GM18505 (cell line): ENCODE measurements around the gene IGIP.
A peak's percentile ranks its signal among the peaks of the same experiment; 100 is the strongest.

Experiments used
- ATAC-seq: cut with Tn5 transposase; IDR thresholded peaks from one replicate; pipeline ENCODE4 v1.9.1; 2021; ENCODE audit not compliant: unreplicated experiment
- POLR2A ChIP-seq: IDR thresholded peaks from 4 replicates; pipeline ENCODE4 v1.6.1; 2011; ENCODE audit warnings: borderline replicate concordance; ENCODE audit not compliant: insufficient read depth, insufficient read length; ENCODE audit errors: extremely low read depth

IGIP gene

GRCh38 chr5:140169410-140169809 lies 43.7 kb downstream of the IGIP start:
- ATAC-seq, result no peak
- TF ChIP-seq POLR2A, result no peak

DNA sequence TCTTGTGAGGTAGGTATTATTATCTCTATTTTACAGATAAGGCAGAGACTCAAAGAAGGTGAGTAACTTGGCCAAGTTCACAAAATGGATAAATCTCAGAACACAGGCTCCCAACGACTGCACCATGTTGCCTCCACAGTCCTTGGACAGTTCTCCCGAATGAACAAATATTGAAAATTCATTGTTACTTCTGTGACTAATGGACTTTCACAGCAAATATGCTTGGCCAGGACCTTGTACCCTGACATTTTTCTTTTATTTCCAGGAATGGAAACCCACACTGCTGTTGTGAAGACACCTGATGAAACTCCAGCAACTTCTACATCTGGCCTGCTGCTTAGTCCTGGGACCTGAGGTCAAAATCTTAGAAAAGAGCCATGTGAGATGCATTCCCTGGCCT lies 46.7 kb downstream of the IGIP start:
- ATAC-seq, result no peak
- no peak for TF ChIP-seq POLR2A

DNA sequence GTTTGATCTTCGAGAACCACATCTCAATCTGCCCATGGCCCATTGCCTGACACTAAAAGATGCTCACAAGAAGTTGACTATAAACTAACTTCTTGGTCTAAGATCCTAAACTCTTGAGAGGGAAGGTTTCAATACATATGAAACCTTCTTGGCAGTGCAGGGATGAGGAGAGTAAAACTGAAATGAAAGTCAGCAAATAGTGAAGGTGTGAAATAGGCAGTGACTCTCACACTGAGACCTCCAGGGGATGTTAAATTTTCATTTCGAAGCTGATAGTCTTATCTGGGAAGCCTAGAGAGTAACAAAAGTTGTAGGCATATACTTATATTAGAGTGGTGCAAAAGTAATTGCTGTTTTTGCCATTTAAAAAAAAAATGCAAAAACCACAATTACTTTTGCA lies 48.3 kb downstream of the IGIP start:
- no peak for TF ChIP-seq POLR2A
- no peak for ATAC-seq

DNA sequence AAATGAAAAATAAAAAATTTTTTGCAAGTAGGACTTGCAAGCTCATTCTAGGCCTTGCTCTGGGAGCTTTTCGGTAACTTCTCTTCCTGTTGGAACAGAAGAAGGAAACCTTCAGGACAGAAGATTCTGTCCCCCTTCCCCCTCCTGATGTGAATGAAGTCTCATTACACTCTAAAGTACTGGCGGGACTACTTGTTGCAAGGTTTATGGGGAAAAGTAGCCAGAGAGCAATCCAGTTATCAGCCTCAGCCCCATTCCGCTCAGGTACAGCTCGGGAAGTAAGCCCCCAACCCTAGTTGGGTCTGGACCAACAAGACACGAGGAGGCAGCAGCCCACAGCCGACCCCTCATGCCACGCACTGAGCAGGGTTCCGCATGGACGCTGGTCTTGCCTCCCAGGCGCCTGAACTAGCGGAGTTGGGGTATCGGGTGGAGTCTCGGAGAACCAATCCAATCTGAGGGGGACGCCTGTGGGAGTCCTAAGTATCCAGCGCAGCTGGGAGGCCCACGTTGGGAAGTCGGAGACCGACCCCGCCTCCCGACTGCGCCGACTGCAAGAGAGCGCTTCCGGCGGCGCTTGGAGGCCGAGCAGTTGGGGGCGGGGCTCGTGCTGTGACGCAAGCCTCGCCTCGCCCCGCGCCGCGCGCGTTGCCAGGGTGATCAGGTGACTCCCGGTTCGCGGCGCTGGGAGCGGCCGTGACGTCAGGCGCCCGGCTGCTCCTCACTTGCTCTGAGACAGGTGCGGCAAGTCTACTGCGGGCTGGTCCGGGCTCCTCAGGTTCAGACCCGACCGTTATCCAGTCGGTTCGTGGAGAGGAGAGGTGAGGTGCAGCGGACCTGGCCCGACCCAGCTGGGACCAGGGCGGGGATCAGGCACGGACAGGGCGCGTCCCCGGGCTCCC lies 49.0 kb downstream of the IGIP start, which contains the start of gene CYSTM1:
CYSTM1 (plus strand) TSS at position 724 of the 902 bp plus-strand sequence. CDS start 19,278 bp downstream, outside the sequence.
- ATAC-seq, result peak; percentile 93
- peak; percentile 89 for TF ChIP-seq POLR2A

DNA sequence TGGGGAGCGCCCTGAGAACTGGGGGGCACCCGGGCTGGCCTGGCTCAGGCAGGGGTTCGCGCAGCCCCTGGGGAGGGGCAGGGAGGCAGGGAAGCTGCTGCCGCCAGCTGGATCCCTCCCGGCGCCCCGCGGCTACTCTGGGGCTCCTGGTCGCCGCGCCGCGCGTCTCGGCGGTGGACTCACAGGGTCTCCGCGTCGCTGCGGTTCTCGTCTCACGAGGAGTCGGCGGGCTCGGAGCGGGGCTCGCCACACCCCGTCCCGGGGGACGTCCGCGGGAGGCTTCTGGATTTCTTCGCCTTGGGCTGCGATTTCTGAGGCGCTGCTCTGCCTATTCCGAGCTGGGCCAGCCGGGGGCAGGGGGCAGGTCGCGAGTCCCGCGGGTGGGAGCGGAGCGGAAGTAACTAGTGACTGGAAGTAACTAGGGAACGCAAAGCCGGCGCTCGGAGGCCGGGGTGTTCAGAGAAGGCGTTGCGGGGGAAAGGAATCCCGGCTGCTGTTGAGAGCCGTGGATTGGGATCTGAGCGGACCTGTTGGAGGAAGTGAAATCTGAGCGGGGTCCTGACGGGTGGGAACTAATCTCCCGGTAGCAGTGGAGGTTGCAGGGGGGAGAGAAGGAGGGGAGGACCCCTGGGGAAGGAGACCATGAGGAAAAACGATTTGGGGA lies 49.8 kb downstream of the IGIP start:
- ATAC-seq, result peak; percentile 40
- peak; percentile 11 for TF ChIP-seq POLR2A

GRCh38 chr5:140176031-140176387 lies 50.3 kb downstream of the IGIP start:
- TF ChIP-seq POLR2A, result no peak
- no peak for ATAC-seq

DNA sequence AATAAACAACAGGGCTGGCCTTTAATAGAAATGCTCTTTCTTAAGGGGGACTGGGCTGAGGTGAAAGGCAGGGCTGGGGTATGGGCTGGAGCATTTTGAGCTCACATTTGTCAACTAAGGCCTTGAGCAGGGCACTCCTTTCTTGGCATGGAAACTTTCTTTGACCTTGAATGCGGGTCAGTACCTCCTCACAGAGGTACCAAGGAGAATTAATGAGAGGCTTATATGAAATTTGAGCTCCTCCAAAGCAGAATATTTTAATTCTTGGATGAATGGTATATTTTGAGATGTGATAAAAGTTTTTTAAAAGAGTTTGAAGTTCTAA lies 52.3 kb downstream of the IGIP start:
- no peak for ATAC-seq

GRCh38 chr5:140178482-140179116 lies 52.9 kb downstream of the IGIP start:
- TF ChIP-seq POLR2A, result no peak
- ATAC-seq, result no peak

More for the DNA sequence above, 52.3 kb downstream of the IGIP start:
- no peak for TF ChIP-seq POLR2A
